Gastroesophageal sphincter (tissue), 4 donors: Measurements from ENCODE around the gene RPAP3. TPM values are rescaled to one million over a fixed set of nuclear protein-coding genes. Genes with fewer than 3 reads are reported as not detected.

Source experiments
- ATAC-seq: fragments of 150-250 bp; one replicate; pipeline ENCODE4 v1.9.1; 2016; ENCODE audit warnings: mild to moderate bottlenecking, moderate library complexity
- H3K27ac ChIP-seq, 4 donors: fragments of 200-600 bp; sonication (generic) in 3 of 4; 1 replicate in 3 of 4; 2 replicates in 1 of 4; pipeline ENCODE4 v1.5.1; 2016 to 2019
- H3K27me3 ChIP-seq: fragments of 200-600 bp; sonication (generic); one replicate; pipeline ENCODE4 v1.5.1; 2019
- H3K36me3 ChIP-seq, 2 donors: fragments of 200-600 bp; sonication (generic); one replicate each; pipeline ENCODE4 v1.5.1; 2019; ENCODE audit warnings: control low read depth in 1 of 2
- H3K4me1 ChIP-seq, 3 donors: fragments of 200-600 bp; sonication (generic); 1 replicate in 2 of 3; 2 replicates in 1 of 3; pipeline ENCODE4 v1.5.1; 2016 to 2019; ENCODE audit warnings: control low read depth in 2 of 3
- H3K4me3 ChIP-seq, 2 donors: fragments of 200-600 bp; sonication (generic); one replicate each; pipeline ENCODE4 v1.5.1; 2019; ENCODE audit warnings: mild to moderate bottlenecking in 1 of 2, moderate library complexity in 1 of 2
- H3K9me3 ChIP-seq, 3 donors: fragments of 200-600 bp; sonication (generic); one replicate each; pipeline ENCODE4 v1.5.1; 2017 to 2019; ENCODE audit warnings: control low read depth in 2 of 3
- EP300 ChIP-seq: sonication (generic); formaldehyde crosslinking; IDR thresholded peaks from one replicate; pipeline ENCODE4 v1.6.1; 2017; ENCODE audit warnings: antibody characterized with exemption, mild to moderate bottlenecking
- POLR2A ChIP-seq, 2 donors: fragments of 450-650 bp; IDR thresholded peaks; one replicate each; pipeline ENCODE4 v1.6.1; 2017; ENCODE audit warnings: antibody characterized with exemption in 2 of 2, mild to moderate bottlenecking in 2 of 2, moderate library complexity in 1 of 2
- POLR2AphosphoS5 ChIP-seq: sonication (generic); formaldehyde crosslinking; IDR thresholded peaks from one replicate; pipeline ENCODE4 v1.6.1; 2017; ENCODE audit warnings: antibody characterized with exemption
- WGBS, 2 donors: methylation state at CpG; one replicate each; pipeline ENCODE4 v1.1.5; 2018; ENCODE audit warnings: low coverage in 1 of 2; 5-methylcytosine and 5-hydroxymethylcytosine counted together
- total RNA-seq, 4 donors: library from RNA; depleted of rRNA; stranded (reverse); fragments of >200 nt; gene quantifications; one replicate each; pipeline ENCODE4 v1.1.0, GENCODE V29; 2016
- TF ChIP-seq, protein P1 (sequence below), 4 experiments: fragments of 200-600 bp in 2 of 4; fragments of 450-650 bp in 2 of 4; sonication (generic) in 1 of 4; IDR thresholded peaks; one replicate each; pipeline ENCODE4 v1.5.1; 2017 to 2019; ENCODE audit warnings: antibody characterized with exemption in 4 of 4, mild to moderate bottlenecking in 2 of 4, moderate library complexity in 2 of 4

The RPAP3 gene
- total RNA-seq, 4 donors from 2014 or later: 17.0 to 20.0 (median 18.8) TPM

DNA sequence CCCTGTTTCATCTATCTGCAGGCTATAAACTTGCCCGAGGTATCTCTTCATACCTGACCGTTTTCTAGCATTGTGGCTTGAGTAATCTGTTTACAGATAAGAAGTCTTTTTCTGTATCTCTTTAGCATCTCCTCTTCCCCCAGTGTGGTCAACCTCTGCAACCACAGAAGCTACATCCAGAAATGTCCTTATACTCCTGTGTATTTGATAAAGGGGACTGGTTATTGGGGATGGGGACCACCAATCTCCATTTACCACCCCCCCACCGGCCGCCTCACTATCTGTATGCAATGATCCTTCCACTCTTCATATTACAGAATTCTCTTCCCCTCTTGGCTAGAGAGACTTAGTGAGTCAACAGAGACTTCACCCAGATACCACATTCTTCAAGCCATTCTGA is 3.4 kb upstream of the RPAP3 start:
- Histone ChIP-seq H3K27ac (no peak overlapping the region), H3K27me3 (no peaks in the 10 kb centered on the region), H3K4me3 (no peak overlapping the region), H3K36me3 (no peaks in the 10 kb centered on the region), H3K4me1 (peaks cover 0 to 27% (median 0%) of the 10 kb centered on the region in 3 donors), H3K9me3 (no peaks in the 10 kb centered on the region)
- 74 to 90% methylated on average over 2 to 4 of the region's 4 CpGs for WGBS, 2 donors
- no peak for ATAC-seq
- TF ChIP-seq POLR2A (IDR thresholded peaks at IDR 0.05): no peak
- TF ChIP-seq, protein P1, sequence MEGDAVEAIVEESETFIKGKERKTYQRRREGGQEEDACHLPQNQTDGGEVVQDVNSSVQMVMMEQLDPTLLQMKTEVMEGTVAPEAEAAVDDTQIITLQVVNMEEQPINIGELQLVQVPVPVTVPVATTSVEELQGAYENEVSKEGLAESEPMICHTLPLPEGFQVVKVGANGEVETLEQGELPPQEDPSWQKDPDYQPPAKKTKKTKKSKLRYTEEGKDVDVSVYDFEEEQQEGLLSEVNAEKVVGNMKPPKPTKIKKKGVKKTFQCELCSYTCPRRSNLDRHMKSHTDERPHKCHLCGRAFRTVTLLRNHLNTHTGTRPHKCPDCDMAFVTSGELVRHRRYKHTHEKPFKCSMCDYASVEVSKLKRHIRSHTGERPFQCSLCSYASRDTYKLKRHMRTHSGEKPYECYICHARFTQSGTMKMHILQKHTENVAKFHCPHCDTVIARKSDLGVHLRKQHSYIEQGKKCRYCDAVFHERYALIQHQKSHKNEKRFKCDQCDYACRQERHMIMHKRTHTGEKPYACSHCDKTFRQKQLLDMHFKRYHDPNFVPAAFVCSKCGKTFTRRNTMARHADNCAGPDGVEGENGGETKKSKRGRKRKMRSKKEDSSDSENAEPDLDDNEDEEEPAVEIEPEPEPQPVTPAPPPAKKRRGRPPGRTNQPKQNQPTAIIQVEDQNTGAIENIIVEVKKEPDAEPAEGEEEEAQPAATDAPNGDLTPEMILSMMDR (IDR thresholded peaks at IDR 0.05): no peak
- no peak for TF ChIP-seq EP300
- no peak for TF ChIP-seq POLR2AphosphoS5

DNA sequence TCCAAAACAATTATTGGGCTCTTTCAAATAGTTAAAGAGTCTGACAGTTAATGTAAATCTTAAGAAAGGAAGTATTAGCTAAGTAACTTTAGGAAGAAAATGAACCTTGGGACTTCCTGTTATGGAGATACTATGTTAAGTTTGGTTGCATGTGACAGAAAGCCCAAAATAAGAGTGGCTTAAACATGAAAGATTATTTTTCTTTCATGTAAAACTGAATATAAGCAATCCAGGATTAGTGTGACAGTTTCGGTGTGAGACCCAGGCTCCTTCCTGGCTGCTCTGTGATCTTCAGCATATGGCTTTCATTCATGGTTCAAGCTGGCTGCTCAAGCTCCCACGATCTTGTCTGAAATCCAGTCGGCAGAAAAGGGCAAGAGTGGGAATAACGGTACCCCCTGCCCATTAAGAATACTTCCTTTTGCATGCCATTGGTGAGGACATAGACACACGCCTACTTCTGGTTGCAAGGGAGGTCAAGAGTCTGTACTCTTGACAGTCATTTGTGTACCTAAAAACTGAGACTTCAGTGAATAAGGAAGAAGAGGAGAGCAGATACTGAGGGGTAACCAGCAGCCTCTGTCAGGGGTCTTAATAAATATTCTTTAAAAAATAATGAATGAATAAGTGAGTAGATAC is 2.2 kb upstream of the RPAP3 start:
- H3K27ac ChIP-seq: no peak overlapping the region
- H3K9me3 ChIP-seq: no peaks in the 10 kb centered on the region
- no peak overlapping the region for H3K4me3 ChIP-seq
- TF ChIP-seq POLR2AphosphoS5 (no peak), POLR2A (IDR thresholded peaks at IDR 0.05) (no peak), EP300 (no peak)
- TF ChIP-seq, protein P1 (IDR thresholded peaks at IDR 0.05): no peak
- no peak for ATAC-seq
- H3K27me3 ChIP-seq: no peaks in the 10 kb centered on the region
- WGBS, 2 donors: 43% methylated on average over 5 of the region's 5 CpGs; no CpG with 5 or more reads in 1 of the 2 donors
- H3K36me3 ChIP-seq: no peaks in the 10 kb centered on the region
- H3K4me1 ChIP-seq: peaks cover 0 to 30% (median 0%) of the 10 kb centered on the region in 3 donors

DNA sequence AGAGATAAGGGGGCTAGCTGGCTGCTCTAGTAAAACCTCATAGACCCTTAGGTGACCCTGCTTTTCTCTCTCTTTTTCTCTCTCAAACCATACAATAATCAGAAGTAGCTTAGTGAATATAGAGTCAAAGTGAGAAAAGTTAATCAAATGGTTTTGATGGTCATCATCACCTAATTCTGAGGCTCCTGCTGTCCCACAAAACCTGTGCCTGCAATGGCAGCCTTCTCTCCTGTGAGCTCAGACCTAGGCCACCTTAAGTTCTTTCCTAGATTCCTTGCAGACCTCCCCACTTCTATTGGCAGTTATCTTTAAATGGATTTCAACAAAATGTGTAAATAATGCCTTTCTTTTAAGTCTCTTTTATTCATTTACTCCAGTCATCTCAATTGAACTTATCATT is 1.5 kb upstream of the RPAP3 start:
- TF ChIP-seq EP300 (no peak), POLR2A (IDR thresholded peaks at IDR 0.05) (no peak), POLR2AphosphoS5 (no peak)
- TF ChIP-seq, protein P1 (IDR thresholded peaks at IDR 0.05): no peak
- peaks cover 0 to 30% (median 0%) of the 10 kb centered on the region in 3 donors for H3K4me1 ChIP-seq
- H3K4me3 ChIP-seq: no peak overlapping the region

DNA sequence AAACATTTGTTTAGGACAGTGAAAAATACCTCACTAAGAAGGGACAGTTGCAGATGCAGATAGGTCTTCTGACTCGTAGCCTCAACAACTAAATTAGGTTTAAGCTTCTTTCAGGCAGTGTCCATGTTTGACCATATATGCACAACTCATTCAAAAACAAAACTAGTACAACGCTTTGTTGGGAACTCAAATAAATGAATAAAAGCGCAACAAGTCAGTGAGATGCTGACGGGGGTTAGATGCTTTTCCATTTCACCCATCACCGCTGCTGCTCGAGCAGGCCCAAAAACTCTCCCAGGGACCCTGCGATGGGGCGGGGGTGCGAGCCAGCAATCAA is 633 bp downstream of the RPAP3 start:
- Histone ChIP-seq H3K4me1 (peaks cover 0 to 30% (median 0%) of the 10 kb centered on the region in 3 donors), H3K27ac (peak overlapping the region; percentile 64 to 94 (median 92)), H3K4me3 (peak overlapping the region; percentile 62 to 79), H3K9me3 (no peaks in the 10 kb centered on the region), H3K36me3 (peaks cover 0 to 9% of the 10 kb centered on the region in 2 donors), H3K27me3 (no peaks in the 10 kb centered on the region)
- 0% methylated on average over 4 to 6 of the region's 9 CpGs for WGBS, 2 donors
- no peak for TF ChIP-seq POLR2AphosphoS5
- no peak for TF ChIP-seq EP300
- TF ChIP-seq, protein P1 (IDR thresholded peaks at IDR 0.05): no peak
- TF ChIP-seq POLR2A (IDR thresholded peaks at IDR 0.05): no peak
- no peak for ATAC-seq

More for the DNA sequence above, 1.5 kb upstream of the RPAP3 start:
- no peak for ATAC-seq
- no peak overlapping the region for H3K27ac ChIP-seq
- H3K9me3 ChIP-seq: no peaks in the 10 kb centered on the region
- no peaks in the 10 kb centered on the region for H3K27me3 ChIP-seq
- no peaks in the 10 kb centered on the region for H3K36me3 ChIP-seq

DNA sequence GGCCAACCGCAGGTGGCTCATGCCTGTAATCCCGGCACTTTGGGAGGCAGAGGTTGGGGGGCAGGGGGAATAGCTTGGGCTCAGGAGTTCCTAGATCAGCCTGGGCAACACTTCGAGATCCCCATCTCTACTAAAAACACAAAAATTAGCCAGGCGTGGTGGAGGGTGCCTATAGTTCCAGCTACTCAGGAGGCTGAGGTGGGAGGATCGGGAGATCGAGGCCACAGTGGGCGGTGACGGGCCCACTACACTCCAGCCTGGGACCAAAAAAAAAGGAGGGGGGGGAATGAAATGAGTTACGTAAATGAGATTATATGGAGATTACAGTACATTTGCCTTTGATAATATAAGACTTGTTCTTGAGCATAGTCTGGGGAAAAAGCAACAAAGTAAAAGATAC is 1.1 kb downstream of the RPAP3 start:
- Histone ChIP-seq H3K27me3 (no peaks in the 10 kb centered on the region), H3K36me3 (peaks cover 0 to 14% of the 10 kb centered on the region in 2 donors), H3K9me3 (no peaks in the 10 kb centered on the region), H3K4me1 (peaks cover 0 to 30% (median 0%) of the 10 kb centered on the region in 3 donors), H3K27ac (peak overlapping the region in 1 of 4 donors; percentile 94), H3K4me3 (peak overlapping the region in 1 of 2 donors; percentile 79)
- 40 to 80% methylated on average over 1 to 3 of the region's 9 CpGs for WGBS, 2 donors
- ATAC-seq: no peak
- TF ChIP-seq POLR2AphosphoS5 (no peak), POLR2A (IDR thresholded peaks at IDR 0.05) (no peak), EP300 (no peak)
- TF ChIP-seq, protein P1 (IDR thresholded peaks at IDR 0.05): no peak
